NCI-H446 treated with DMSO at 0.1 percent for 48 hours (cell line): Measurements from ENCODE around the gene MPL.

Source experiments
- DNase-seq: peaks from one replicate; lab custom pipeline; 2025; lab: John Stamatoyannopoulos, UW

MPL gene

DNA sequence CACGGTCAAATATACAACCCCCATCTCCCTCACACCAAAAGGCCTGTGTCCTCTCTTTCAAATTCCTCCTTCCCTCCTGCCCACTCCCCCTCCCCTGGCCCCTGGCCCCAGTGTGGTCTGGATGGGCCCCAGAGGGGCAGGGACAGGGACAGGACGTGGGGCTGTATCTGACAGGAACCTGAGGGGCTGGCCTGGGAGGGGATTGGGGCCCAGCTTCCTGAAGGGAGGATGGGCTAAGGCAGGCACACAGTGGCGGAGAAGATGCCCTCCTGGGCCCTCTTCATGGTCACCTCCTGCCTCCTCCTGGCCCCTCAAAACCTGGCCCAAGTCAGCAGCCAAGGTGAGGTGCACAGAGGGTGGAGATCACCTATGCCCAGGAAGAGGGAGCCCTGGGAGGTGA is at the start of gene MPL:
TSS of gene MPL (plus strand) at position 231 of the 400 bp plus-strand sequence. CDS start at position 262, 31 bp downstream.
- DNase-seq: no peak

DNA sequence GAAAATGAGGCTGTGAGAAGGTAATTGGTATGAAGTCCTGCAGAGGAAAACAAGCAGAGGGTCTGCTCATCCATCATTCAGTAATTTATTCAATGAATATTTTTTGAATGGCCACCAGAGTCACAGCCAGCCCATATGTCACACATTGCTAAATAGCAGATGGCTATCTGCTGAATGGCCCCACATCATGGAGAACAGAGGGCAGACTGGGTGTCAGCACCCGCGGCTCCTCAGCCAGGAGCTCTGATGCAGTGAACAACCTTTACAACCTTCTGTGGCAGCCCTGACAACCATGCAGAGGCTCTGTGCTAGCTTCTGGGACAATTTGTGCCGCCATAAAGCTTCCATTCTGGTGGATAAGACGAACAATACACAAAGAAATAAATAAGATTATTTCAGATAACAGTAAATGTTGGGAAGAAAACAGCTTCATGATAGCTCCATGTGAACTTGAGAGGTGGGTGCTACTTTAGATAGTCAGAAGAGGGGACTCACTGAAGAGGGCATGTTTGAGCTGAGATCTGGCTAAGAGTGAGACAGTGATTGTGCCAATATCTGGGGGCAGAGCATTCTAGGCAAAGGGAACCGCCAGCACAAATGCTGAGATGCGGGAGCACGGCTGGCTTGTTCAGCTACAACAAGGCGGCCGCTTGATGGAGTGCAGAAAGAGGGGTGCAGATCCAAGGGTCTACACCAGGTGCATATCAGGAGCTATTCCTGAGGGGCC is 49.4 kb upstream of the MPL start:
- no peak for DNase-seq

DNA sequence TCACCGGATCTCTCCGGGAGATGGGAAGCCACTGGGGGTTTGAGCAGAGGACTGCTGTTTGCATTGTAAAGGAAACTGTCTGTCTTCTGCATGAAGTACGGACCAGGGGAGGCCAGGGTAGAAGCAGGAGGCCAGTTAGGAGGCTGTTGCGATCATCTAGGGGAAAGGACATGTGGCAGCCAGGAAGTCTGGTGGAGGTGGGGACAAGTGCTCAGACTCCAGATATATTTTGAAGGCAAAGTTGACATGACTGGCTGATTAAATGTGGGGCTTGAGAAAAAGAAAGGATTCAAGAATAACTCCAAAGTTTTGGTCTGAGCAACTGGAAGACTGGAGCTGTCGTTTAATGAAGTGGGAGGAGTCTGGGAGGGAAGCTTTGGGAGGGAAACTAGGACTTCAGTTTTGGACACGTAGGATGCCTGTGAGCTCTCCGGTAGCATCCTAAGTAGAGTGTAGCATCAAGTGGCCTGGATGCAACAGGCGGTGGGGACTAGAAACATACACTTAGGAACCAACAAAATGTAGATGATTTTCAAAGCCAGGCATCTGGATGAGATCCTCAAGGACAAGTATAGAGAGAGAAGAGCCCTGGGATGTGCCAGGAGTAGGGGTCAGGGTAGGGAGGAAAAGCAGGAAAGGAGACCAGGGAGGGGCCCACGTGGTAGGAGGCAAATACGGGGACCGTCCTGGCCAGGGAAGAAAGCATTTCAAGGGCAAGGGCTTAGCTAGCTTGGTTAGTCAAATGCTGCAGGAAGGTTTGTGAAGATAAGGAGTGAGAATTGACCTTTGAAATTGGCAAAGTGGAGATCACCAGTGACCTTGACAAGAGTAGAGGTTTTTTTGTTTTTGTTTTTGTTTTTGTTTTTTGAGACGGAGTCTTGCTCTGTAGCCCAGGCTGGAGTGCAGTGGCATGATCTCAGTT is 48.6 kb upstream of the MPL start:
- no peak for DNase-seq

DNA sequence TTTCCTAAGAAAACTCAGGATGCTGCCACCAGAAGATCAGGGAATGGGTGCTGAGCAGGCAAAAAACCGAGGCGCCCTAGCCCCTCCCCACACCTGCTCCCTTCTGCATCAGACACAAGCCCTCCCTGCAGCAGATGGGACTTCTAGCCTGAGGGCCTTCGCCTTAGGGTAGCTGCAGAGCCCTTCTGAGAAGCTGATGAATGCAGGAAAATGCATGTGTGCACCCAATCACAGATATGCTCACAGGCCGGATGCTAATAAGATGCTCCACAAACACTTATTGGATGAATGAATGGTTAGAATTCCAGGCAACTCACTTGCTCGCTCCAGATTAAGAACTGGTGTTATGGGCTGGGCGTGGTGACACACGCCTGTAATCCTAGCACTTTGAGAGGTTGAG is 45.4 kb upstream of the MPL start:
- DNase-seq: no peak

DNA sequence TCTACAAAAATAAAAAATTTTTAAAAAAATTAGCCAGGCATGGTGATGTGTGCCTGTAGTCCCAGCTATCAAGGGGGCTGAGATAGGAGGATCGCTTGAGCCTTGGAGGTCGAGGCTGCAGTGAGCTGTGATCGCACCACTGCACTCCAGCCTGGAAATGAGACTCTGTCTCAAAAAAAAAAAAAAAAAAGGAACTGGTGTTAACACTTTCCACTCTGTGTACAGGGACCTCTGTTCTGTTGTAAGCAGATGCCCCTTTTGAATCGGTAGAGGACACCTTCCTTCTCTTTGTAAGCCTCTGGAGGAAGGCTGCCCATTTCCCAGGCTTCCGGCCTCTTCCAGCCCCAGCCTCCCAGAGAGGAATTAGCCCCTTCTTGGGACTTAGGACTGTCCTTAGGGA is 44.9 kb upstream of the MPL start:
- DNase-seq: no peak

DNA sequence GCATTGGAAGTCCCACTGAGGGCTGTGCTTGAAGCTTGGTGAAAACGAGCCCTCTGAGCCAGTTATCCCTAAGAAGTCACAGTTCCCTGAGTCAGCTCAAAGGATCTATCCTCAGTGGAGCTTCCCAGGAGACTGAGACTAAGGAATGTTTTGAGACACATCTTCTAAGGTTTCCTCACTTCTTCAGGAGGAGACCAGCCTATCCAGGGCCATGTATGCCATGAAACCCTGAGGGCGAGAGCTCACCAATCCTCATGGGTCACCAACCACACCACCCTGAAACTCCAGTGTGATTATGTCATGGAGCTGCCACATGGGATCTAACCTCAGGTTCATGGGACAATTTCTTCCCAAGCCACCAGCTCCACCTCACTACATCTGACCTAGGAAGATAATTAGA is 44.4 kb upstream of the MPL start:
- DNase-seq: no peak

DNA sequence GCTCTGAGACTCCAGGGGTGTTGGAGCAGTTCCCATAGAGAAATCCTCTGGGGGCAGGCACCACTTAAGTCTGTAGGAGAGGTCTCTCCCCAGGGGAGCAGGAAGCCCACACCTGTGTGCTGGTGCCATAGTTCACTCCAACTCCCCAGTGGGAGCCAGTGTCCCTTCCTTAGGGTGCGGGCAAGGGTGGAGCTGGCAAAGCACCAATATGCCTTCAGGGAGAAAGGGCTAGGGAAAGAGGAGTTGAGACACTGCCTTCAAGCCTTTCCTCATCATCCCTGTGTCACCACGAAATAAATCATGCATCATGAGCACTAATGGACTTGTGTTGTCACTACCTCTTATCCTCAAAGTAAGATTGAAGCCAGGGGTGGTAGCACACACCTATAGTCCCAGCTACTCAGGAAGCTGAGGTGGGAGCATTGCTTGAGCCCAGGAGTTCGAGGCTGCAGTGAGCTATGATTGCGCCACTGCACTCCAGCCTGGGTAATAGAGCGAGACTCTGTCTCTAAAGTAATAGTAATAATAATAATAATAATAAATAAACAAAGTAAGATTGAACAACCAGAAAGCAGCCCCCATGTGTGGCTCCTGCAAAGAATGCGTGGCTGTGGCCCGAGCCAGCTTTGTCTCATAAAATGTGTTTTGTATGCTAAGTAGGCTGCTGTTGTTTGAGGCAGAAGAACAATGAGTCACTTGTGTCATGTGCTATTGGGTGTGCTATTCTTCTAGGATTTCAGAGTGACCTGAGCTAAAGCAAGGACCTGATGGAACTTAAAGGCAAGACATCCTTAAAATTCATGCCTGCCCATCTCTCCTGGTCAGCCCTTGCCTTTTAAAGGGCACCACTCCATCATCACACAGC is 43.5 kb upstream of the MPL start:
- no peak for DNase-seq

DNA sequence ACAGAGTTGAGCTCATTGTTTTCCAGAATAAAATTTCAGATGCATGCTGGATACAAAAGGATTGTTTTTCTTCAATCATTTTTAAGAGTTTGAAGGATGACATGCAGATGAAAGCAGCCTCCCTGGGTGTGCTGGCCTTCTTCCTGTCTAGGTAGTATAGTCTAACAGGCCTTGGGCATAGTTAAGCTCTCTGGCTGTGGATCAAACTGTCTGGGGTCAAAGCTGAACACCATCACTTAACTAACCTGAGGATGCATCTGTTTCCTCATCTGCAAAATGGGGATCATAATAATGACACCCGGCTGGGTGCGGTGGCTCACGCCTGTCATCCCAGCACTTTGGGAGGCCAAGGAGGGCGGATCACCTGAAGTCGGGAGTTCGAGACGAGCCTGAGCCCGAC is 42.9 kb upstream of the MPL start:
- no peak for DNase-seq

DNA sequence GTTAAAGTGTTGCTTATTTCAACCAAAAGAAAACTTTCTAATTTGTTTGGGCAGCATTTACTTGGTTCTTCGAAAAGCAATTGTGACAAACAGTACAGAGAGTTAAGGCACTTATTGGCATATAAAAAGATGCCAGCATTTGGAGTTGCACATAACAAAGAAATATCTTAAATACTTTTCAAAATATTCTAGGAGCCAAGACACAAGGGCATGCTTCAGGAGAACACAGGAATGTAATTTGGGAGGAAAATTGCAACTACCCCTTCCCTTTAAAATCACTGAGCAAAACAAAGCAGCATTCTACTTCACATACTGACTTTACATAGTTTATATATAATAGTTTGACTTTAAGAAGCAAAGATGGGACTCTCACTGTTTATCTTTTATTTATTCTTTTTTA is 41.4 kb upstream of the MPL start:
- no peak for DNase-seq

DNA sequence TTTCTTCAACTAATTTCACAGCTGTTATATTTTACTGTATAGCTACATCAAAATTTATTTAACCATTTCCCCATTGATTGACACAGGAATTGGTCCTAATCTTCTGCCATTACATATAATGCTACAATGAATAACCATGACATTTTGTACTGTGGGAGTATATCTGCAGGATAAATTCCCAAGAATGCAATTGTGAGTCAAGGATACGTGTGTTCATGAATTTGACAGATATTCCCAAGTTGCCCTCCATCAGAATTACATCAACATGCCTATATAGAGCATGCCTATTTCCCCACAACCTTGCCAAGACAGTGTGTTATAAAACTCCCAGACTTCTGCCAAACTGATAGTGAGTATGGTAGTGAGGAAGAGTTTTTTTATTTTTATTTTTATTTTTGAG is 39.6 kb upstream of the MPL start:
- no peak for DNase-seq

DNA sequence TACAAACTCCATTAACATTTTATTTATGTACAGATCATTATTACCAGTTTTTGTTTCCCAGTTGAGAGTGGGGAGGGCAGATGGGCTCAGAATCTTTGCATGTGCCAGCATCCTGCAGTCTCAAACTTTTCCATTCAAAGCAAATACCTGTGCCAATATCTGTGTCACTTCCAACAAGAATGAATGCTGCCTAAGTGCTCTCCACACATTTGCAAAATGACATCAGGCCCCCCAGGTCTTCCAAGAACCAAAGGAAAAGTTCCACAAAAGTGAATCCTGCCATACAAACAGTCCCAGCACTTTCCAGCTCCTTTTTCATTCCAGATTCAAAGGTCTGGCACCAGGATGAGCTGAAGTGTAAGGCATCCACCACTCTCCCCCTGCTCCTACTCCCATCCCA is 38.5 kb upstream of the MPL start:
- no peak for DNase-seq

DNA sequence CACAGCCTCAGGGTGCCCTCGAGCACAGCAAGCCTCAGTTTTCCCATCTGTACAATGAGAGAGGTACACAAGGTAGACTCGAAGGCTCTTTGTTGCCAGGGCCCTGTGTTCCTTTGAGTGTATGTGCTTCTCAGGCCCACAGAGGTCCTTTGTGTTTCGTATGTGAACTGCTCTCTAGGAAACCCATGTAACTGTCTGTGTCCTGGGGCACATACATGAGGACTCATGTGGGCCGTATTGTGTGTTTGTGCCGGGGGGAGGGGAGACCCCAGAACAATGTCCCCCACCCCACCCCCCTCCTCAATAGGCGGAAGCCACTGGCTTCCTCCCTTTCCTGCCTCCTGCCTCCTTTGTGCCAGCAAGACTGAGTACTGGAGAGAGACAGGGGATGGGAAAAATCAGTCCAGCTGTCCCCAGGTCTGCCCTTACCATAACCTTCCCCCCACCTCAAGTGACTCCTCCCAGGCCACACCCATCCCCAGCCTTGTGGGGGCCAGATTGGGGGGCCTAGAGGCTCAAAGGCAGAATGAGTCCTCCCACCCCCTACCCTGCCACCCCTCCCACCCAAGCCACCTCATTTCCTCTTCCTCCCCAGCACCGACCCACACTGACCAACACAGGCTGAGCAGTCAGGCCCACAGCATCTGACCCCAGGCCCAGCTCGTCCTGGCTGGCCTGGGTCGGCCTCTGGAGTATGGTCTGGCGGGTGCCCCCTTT is 37.1 kb upstream of the MPL start, which contains the start of gene TIE1:
TSS of gene TIE1 (plus strand) at position 605 of the 717 bp plus-strand sequence. CDS start at position 695, 90 bp downstream.
- no peak for DNase-seq

DNA sequence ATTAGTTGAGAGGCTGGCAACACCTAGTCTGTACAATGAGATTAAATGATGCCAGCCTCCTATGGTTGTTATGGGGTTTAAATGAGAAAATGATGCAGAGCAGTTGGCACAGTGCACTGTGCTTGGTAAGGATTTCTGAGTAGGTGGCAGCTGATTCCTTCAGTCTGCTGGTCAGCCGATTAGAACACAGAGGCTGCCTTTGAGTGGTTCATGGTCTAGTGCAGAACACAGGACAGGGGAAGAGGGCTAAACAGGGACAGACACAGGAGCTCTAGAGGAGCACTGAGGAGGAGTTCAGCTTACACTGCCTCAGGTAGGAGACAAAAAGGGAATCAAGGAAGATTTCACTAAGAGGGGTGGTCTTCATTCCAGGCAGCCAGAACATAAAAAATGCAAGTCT is 35.4 kb upstream of the MPL start:
- no peak for DNase-seq

DNA sequence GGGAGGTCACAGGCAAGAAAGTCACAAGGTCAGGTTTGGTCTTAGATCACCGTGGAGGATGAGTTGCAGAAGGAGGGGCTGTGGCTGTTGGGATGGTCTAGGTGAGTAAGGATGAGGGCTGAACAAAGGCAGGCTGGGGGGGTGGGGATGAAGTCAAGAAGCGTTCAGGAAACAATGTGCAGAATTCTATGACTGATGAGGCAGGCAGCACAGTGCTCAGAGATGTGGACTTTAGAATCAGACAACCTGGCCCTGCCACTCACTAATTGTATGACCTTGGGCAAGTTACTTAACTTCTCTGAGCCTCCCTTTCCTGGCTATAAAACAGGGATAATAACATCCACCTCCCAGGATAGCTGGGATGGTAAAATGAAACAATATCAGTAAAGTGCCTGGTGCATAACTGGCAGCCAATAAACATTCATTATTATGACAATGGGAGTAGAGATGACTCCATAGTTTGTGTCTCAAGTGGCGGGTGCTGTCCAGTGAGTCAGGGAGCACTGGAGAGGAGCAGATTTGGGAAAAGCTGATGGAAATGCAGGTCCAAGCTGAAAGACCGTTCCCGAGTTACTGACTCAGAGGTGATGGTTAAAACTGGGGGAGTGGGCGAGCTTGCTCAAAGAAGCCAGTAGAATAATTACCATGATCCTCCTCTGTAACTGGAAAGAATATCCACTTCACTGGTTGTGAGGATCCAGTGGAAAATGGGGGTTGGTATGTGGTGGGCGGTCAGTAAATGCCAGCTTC is 34.7 kb upstream of the MPL start:
- no peak for DNase-seq

DNA sequence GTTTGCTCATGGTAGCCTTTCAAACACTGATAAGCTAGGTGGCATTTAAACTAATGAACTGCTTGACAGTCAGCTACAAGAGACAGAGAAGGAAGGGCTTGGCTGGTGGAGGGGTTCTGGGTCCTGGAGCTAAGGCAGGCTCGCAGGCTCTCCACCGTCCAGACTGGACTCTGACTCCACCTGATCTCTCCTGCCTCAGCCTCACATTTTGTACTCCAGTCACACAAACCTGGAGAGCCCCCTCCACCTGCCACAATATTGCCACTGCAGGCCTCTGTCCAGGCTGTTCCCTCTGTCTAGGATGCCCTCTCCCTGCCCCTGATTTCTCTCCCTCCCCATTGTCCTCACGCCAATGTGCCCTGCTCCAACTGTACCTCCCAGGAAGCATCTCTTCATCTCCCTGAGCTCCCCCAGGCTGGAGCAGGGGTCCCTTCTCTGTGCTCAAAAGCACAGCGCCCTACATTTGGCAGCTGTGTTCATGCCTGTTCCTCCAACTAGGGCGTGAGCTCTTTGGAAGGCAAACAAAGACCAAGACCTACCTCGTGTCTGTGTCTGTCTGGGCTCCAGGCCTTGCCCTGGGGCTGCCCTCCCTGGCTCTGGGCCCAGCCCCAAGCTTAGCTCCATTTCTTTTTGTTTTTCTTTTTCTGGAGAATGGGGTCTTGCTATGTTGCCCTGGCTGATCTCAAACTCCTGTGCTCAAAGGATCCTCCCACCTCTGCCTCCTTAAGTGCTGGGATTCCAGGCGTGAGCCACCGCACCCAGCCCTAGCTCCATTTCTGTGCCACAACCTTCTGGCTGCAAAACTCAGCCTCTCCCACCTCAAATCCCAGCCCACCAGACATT is 33.9 kb upstream of the MPL start:
- no peak for DNase-seq

DNA sequence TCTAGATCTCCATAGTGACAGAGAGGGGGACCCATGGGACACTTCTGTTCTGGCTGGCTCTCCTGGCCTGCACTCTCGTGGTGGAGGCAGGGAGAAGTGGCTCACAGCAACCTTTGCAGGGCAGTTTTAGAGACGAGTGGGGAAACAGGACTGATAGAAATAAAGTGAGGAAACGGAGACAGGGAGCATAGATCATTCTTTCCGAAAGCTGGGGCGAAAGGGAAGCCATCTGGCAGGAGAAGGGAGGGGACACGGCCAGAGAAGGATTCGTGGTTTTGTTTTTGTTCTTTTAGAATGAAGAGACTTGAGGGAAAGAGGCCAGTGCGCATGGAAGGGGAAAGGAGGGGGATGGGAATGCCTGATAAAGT is 33.3 kb upstream of the MPL start:
- no peak for DNase-seq

DNA sequence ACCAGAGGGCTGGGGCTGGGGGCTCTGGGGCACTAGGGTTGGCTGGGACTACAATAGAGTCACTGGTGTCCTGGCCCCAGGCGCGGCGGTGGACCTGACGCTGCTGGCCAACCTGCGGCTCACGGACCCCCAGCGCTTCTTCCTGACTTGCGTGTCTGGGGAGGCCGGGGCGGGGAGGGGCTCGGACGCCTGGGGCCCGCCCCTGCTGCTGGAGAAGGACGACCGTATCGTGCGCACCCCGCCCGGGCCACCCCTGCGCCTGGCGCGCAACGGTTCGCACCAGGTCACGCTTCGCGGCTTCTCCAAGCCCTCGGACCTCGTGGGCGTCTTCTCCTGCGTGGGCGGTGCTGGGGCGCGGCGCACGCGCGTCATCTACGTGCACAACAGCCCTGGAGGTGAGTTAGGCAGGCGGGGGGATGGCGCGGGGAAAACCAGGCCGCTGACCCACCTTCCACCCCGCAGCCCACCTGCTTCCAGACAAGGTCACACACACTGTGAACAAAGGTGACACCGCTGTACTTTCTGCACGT is 32.8 kb upstream of the MPL start:
- DNase-seq: no peak

DNA sequence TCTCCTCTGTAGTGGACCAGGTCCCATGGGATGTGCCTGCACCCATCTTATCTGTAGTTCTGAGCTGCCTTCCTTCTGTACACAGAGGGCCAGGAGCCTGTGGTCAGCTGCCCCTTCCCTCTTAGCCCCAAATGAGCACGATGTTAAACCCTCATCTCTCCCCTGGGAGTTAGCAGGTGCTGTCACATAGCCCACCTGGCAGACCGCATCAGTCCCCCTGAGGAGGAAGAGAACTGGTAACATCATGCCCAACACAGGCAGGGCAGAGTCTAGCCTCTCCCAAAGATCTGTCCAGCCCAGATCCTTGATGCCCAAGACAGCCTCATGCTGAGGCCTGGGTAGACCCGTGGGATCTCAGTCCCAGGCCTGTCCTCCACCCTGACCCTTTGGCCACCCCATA is 32.2 kb upstream of the MPL start:
- no peak for DNase-seq

DNA sequence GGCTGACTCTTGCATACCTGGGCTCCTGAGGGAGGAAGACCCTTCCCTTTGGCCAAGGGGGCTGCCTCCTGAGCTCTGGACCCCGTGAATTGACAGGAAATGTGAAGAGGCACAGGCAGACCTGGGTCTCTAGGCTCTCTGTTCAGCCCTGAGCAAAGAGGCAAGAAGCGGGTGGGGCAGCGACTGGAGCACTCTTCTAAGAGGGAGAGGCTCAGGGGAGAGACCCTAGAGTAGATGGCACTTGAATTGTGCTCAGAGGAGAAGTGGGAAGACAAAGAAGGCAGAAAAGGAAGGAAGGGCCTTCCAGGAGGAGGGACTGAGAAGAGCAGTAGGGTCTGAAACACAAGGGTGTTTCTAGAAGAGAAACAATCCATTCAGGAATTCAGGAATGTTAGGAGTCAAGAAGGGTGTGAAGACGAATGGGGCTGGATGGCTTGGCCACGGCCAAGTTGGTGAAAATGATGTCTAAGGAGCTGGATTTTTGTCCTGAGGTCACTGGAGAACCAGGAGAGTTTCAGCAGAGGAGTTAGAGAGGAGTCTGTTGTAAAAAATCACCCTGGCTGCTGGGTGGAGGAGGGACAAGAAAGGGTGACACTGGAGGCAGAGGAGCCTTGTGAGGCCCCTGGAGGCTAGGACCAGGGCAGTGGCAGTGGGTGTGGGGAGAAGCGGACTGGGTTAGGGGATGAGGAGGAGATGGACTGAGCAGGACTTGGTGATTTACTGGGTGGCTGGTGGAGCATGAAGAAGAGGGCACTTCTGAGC is 31.5 kb upstream of the MPL start:
- no peak for DNase-seq
